Central memory CD8-positive, alpha-beta T cell (primary cell): Measurements from ENCODE around the gene CTBP2.

Source experiments
- ATAC-seq: fragments of 150-1000 bp; cut with Tn5 transposase; replicated peaks from 2 replicates; pipeline ENCODE4 v1.10.0; 2022; ENCODE audit warnings: mild to moderate bottlenecking, moderate FRiP score, moderate number of reproducible peaks; ENCODE audit not compliant: poor library complexity, severe bottlenecking; ENCODE audit errors: extremely low read depth
- DNase-seq, 2 donors: peaks; one replicate each; pipeline ENCODE4 v3.0.0; 2021; ENCODE audit warnings: low spot score in 2 of 2
- H3K27ac Mint-ChIP-seq: one replicate; pipeline ENCODE4 v1.8.0; 2022; ENCODE audit warnings: low read depth, mild to moderate bottlenecking, moderate library complexity, mixed read lengths
- H3K27me3 Mint-ChIP-seq: one replicate; pipeline ENCODE4 v1.8.0; 2022; ENCODE audit warnings: mixed read lengths
- H3K36me3 Mint-ChIP-seq: one replicate; pipeline ENCODE4 v1.8.0; 2022; ENCODE audit warnings: mild to moderate bottlenecking, moderate library complexity, mixed read lengths; ENCODE audit not compliant: insufficient read depth
- H3K4me1 Mint-ChIP-seq: one replicate; pipeline ENCODE4 v1.8.0; 2022; ENCODE audit warnings: mixed read lengths
- H3K4me3 Mint-ChIP-seq: one replicate; pipeline ENCODE4 v1.8.0; 2022; ENCODE audit warnings: mild to moderate bottlenecking, moderate library complexity, mixed read lengths
- H3K9me3 Mint-ChIP-seq: one replicate; pipeline ENCODE4 v1.8.0; 2022; ENCODE audit warnings: mixed read lengths

Gene CTBP2

DNA sequence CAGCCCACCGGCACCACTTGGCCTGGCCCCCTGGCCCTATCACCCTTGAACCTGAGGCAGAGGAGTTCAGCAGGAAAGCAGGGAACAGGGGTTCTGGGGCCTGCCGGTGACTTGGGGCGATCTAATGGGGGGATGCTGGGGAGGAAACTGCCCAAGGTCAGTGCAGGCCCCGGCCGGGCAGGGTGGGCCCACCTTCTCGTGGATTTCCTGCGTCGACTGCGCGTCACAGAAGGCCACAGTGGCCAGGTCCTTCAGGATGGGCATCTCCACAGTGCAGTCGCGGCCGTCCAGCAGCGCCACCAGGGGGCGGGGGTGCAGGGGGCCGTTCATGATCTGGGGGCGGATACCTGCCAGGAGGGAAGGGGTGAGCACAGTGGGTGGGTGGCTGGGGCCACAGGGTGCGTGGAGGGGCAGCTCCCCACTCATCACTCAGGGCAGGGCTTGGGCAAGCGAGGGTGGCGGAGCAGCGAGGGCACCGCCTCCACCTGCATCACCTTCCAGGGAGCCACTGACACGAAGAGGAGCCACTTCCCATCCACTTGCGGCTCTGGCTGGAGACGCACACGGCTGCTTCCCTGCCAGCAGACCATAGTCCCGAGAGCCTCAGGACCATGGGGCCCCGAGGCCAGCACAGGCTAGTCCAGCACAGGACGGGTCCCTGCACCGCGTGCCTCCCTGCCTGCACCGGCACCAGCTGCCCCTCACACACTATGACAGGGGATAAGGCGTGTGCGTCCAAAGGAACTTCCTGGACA is 157.0 kb downstream of the CTBP2 start:
- H3K4me1 Mint-ChIP-seq = no peaks in the 10 kb centered on the region
- no peaks in the 10 kb centered on the region for H3K9me3 Mint-ChIP-seq
- no peak overlapping the region for H3K4me3 Mint-ChIP-seq
- ATAC-seq (no peak), DNase-seq (no peak)
- peaks cover 22% of the 10 kb centered on the region for H3K27me3 Mint-ChIP-seq
- peaks cover 7% of the 10 kb centered on the region for H3K36me3 Mint-ChIP-seq
- H3K27ac Mint-ChIP-seq = no peak overlapping the region

DNA sequence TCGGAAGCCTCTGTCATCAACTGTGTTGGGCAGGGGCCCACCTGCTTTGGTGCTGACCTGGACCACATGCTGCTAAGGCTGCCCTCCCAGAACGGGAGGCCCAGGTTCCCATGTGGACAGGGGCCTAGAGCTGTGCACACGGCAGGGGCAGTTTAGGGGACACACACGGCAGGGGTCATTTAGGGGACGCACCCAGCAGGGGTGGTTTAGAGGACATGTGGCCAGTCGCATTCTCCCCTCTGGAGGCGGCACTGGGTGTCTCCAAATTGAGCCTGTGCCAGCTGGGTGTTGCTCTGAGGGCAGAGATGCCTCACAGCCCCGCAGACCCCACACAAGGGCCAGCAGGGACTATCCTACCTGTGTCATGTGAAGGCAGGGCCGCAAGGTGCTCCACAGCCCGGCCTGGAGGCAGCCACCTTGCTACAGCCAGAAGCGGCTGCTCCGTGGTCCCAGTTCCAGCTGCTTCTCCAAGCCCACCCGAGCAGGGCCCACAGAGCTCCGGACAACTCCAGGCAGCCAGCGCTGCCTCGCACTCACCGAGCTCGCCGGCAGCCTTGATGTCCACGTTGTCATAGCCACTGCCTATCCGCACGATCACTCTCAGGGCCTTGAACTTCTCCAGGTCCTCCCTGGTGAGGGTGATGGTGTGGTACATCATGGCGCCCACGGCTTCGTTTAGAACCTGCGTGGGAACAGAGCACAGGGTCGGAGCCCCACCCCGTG is 157.8 kb downstream of the CTBP2 start:
- no peak for ATAC-seq
- Mint-ChIP-seq H3K27me3 (peaks cover 22% of the 10 kb centered on the region), H3K27ac (no peak overlapping the region), H3K4me1 (no peaks in the 10 kb centered on the region), H3K9me3 (no peaks in the 10 kb centered on the region), H3K4me3 (no peak overlapping the region), H3K36me3 (peaks cover 7% of the 10 kb centered on the region)
- no peak for DNase-seq

DNA sequence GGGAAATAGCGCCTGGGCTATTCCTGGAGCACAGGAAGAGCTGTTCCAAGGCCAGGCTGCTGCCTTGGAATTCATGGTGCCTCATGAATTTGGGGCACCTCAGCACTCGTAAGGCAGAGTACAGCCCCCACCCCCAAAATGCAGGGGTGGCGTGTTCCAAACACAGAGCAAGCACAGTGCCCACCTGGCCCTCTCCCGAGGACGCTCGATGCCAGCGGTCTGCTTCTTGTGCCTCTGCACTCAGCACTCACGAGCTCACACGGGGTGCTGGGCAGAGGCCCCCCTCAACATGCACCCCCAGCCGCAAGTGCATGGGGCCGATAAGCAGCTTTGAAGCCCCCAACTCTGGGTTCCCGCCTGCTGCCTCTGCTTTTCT is 158.3 kb downstream of the CTBP2 start:
- no peaks in the 10 kb centered on the region for H3K9me3 Mint-ChIP-seq
- DNase-seq (no peak), ATAC-seq (no peak)
- no peak overlapping the region for H3K27ac Mint-ChIP-seq
- peaks cover 9% of the 10 kb centered on the region for H3K36me3 Mint-ChIP-seq
- H3K27me3 Mint-ChIP-seq = peaks cover 20% of the 10 kb centered on the region
- H3K4me3 Mint-ChIP-seq = no peak overlapping the region
- H3K4me1 Mint-ChIP-seq = no peaks in the 10 kb centered on the region

DNA sequence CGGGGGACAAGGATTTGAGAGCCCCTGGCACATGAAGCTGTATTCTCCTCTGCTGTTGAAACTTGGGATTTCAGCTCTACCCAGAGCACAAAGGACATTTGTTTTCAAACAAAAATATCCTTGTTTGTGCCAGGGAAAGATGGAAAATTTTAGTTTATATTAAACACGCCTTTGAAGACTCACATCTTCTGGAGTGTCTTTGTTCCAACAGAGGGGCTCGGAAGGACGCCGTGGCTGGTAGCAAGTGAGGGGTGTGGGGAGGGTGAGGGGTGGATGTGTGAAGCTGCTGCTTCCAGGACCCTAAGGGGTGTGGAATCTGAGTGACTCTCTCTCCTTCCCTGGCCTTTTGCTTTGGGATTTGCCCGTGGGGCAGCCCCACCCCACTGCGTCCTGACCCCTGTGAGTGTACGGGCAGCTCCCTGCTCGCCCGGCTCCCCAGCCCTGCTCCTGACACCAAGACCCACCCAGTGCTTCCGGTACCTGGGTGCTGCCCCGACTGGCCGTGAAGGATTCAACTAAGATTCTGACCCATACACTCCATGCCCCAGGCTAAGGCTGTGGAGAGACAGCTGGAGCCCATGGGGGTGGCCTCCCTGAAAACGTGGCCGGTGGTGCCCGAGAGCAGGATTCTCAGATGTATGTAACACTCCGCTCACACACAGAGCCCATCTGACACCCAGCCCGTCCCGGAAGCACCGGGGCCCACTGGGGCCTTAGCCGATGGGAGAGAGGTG is 158.9 kb downstream of the CTBP2 start:
- peaks cover 11% of the 10 kb centered on the region for H3K36me3 Mint-ChIP-seq
- no peak overlapping the region for H3K27ac Mint-ChIP-seq
- no peak for ATAC-seq
- H3K9me3 Mint-ChIP-seq = no peaks in the 10 kb centered on the region
- DNase-seq = no peak
- no peaks in the 10 kb centered on the region for H3K4me1 Mint-ChIP-seq
- H3K27me3 Mint-ChIP-seq = peaks cover 14% of the 10 kb centered on the region
- no peak overlapping the region for H3K4me3 Mint-ChIP-seq

DNA sequence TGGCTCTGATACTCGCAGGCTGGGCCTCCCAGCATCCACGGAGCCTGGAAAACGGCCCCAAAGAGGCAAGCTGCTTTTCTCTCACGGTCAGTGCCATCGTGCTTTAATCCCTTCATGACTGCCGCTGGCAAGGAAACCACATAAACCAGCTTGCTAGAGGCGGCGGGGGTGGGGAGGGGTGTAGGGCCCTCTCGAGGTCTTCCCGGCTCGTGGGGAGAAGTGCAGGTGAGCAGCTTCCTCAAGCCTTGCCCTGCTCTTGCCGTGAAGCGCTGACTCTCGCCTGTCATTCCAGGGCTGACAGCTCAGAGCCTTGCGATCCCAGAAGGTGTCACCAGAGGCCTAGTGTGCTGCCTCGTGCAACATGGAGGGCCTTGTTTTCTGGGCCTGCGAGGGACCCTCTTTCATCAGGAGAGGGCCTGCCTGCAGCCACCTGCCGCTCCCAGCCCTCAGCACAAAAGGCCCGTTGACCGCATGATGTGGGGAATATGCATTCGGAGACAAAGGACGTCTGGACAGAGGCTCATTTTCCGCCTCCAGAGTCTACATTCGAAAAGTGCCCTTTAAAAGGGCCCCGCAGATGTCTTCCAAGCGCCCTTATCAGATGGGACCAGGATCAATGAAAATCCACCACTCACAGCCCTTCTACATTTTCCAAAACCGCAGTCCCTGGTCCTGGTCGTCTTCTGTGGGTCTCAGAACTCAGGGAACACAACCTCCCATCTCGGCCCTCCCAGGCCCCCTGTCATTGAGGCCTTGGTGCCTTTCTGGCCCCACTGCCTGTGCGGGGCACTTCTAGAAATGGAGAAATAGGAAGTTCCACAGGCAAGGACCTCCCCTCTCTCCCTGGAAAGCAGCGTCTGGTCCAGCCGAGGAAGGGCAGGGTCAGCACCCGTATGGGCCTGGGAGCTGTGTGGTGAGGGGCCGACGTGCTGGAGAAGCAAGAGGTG is 159.7 kb downstream of the CTBP2 start:
- Mint-ChIP-seq H3K4me3 (no peak overlapping the region), H3K9me3 (no peaks in the 10 kb centered on the region), H3K4me1 (no peaks in the 10 kb centered on the region), H3K36me3 (peaks cover 11% of the 10 kb centered on the region), H3K27ac (no peak overlapping the region), H3K27me3 (peaks cover 8% of the 10 kb centered on the region)
- ATAC-seq = no peak
- DNase-seq = no peak

DNA sequence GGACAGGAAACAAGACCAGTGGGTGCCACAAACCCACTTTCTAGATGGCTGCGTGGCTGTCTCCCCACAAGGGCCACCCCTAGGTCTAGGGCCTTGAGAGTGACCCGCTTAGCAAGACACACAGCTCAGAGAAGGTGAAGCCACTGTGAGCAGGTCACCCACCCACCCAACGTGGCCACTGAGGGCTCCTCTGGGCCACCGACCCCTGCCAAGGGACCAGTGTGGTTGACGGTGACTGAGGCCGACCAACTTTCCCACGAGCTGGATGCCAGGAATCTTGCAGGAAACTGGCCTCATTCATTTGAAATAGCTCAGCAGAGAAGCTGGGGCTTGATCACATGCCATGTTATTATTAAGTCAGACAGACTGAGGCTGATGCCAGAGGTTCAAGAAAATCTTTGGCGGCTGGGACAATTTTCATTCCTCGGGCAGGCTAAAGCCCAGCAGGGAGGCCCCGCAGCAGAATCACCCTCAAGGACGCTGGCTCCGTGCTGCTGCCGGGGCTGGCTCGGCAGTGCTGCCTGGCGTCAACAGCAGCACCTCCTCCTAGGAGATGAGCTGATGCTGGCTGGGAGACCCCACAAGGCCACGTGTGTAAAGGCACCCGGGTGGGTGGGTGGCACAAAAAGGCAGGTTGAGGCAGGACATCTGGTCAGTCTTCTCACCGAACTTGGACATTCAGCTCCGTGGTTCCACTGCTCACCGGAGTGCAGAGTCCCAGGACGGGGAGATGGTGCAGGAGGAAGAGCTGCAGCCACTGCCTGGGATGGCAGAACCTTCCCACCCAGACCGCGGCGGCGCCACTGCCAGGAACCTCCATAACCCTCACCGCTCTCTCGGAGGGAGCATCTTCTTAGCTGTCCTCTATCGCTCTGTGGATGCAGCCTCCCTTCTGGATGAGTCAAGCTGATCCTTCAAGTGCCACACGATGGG is 160.7 kb downstream of the CTBP2 start:
- Mint-ChIP-seq H3K4me1 (no peaks in the 10 kb centered on the region), H3K9me3 (no peaks in the 10 kb centered on the region), H3K36me3 (peaks cover 9% of the 10 kb centered on the region), H3K27me3 (peaks cover 8% of the 10 kb centered on the region), H3K4me3 (no peak overlapping the region), H3K27ac (no peak overlapping the region)
- DNase-seq = no peak
- ATAC-seq = no peak

DNA sequence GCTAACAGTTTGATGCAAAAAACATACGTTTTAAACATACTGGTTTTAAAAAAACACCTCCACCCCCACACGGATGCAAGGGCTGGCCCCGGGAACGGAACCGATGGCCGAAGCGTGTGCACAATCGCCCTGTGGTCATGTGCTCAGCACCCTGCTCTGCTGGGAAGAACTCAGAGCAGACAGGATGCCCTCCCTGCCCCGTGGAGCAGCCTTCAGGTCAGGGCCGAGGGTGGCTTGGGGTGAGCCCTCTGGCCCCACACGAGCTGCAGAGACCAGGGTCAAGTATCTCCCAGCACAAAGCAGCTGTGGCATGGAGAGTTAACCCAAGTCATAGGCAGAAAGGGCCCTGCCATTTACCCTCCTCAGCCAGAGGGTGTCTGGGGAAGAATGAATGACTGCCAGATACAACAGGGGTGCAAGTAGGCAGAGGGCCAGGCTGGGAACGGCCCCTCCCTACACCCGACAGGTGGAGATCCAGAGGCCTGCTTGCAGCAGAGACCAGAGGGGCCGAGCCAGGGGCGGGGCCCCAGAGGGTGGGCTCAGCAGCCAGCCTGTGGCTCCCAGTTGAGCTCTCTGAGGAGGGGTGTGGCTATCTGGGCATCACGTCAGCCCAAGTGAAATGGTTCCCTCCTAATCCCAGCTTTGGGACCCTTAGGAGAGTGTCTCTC is 161.6 kb downstream of the CTBP2 start:
- ATAC-seq = no peak
- H3K36me3 Mint-ChIP-seq = peaks cover 12% of the 10 kb centered on the region
- no peak for DNase-seq
- no peaks in the 10 kb centered on the region for H3K9me3 Mint-ChIP-seq
- no peaks in the 10 kb centered on the region for H3K4me1 Mint-ChIP-seq
- H3K27me3 Mint-ChIP-seq = peaks cover 8% of the 10 kb centered on the region
- no peak overlapping the region for H3K27ac Mint-ChIP-seq
- H3K4me3 Mint-ChIP-seq = no peak overlapping the region

DNA sequence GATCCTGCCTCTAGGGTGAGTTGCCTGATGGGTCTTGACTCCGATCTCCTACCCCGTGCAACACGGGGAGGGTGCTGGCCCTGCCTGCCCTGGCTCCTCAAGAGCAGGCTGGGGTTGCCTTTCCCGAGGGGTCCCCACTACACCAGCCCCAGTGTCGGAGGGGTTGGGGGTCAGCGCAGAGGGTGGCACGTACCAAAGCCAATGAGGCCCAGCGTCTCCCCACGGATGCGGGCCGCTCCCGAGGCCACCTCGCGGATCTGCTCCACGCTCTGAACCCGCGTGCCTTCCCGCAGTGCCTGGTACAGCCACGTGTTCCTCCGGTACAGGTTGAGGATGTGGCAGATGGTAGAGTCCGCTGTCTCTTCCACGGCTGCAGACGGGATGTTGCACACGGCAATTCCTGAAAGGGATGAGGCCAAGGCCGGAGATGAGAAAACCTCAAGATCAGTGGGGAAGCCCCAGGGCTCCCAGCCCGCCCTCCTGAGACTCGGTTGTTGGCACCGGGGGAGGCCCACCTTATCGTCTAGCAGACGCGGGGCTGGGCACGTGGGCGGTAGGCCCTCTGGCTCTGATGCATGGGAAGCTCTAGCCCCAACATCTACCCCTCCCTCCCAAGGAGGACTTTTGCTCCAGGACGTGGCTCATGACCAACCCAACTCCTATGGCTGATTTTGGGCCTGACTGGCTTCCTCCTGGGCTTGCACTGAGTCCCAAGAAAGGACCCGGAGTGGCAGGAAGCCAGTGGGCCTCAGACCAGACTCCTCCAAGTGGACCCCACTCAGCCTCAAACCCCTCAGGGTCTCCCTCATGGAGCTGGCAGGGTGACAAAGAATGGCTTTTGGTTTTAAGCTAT is 162.4 kb downstream of the CTBP2 start:
- Mint-ChIP-seq H3K27ac (no peak overlapping the region), H3K4me3 (no peak overlapping the region), H3K4me1 (no peaks in the 10 kb centered on the region), H3K9me3 (no peaks in the 10 kb centered on the region), H3K36me3 (peaks cover 12% of the 10 kb centered on the region), H3K27me3 (peaks cover 5% of the 10 kb centered on the region)
- DNase-seq = no peak
- no peak for ATAC-seq

DNA sequence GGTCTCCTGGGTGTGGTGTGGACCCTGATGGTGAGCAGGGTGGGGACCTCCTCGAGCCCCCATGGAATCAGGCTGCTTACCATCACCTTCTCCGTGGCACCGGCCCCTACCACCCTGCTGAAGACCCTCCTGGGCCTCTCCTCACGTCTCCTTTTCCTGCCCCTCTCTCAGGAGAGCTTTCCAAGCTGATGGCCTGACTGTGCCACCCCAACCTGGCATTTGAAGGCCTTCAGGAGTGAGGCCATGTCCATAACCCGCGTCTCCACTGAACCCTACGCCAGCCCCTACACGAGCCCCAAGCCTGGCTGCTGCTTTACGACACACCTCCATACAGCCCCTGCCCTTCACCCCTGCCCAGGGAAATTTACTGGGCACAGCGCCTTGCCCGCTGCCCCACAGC is 163.1 kb downstream of the CTBP2 start:
- no peaks in the 10 kb centered on the region for H3K9me3 Mint-ChIP-seq
- H3K27ac Mint-ChIP-seq = no peak overlapping the region
- no peak overlapping the region for H3K4me3 Mint-ChIP-seq
- H3K27me3 Mint-ChIP-seq = no peaks in the 10 kb centered on the region
- ATAC-seq = no peak
- peaks cover 14% of the 10 kb centered on the region for H3K36me3 Mint-ChIP-seq
- DNase-seq = peak in 1 of 2 donors; percentile 1
- H3K4me1 Mint-ChIP-seq = no peaks in the 10 kb centered on the region

DNA sequence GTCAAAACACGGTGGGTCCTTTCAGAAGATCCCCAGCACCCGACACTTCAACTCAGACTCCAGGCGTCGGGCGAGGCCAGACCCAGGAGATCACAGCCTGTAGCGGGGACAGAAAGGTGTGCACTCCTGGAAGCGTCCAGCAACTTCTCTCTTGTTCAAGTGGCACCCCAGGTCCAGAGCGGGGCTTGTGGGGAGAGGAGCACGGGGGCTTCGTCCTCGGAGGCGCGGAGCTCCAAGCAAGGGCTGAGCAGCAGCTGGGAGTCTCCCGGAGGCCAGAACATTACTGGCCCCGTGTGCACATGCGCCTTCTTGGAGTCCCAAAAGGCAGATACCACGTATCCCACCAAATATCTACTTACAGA is 163.5 kb downstream of the CTBP2 start:
- H3K27me3 Mint-ChIP-seq = no peaks in the 10 kb centered on the region
- no peaks in the 10 kb centered on the region for H3K9me3 Mint-ChIP-seq
- H3K4me3 Mint-ChIP-seq = no peak overlapping the region
- no peaks in the 10 kb centered on the region for H3K4me1 Mint-ChIP-seq
- no peak overlapping the region for H3K27ac Mint-ChIP-seq
- no peak for ATAC-seq
- no peak for DNase-seq
- H3K36me3 Mint-ChIP-seq = peaks cover 15% of the 10 kb centered on the region
